GM12878 (cell line): ENCODE data around the gene MISP3. TPM values are rescaled to one million over a fixed set of nuclear protein-coding genes. Genes with fewer than 3 reads are reported as not detected.

Experiments
- ATAC-seq: fragments of 200-7000 bp; cut with Tn5 transposase; 3 replicates; pipeline ENCODE4 v1.9.1; 2020; ENCODE audit warnings: mild to moderate bottlenecking, moderate library complexity
- BruUV-seq: library from RNA; stranded (reverse); fragments of 400-500 nt; replicated peaks from 2 replicates; lab custom pipeline; 2021; lab: Mats Ljungman, UMichigan
- CTCF ChIA-PET: fragments of 300-600 bp; sonication (Branson Sonifier 250); formaldehyde crosslinking; extraction: SDS; loops from one replicate; lab custom pipeline; 2021; ENCODE audit warnings: inconsistent platforms; lab: Yijun Ruan, JAX
- POLR2A ChIA-PET: fragments of 350-600 bp; formaldehyde crosslinking; extraction: SDS; loops from one replicate; lab custom pipeline; 2021; ENCODE audit warnings: inconsistent platforms; lab: Charles Lee
- RAD21 ChIA-PET: fragments of 300-600 bp; sonication (Branson Sonifier 250); formaldehyde crosslinking; loops from one replicate; lab custom pipeline; 2023; ENCODE audit warnings: antibody characterized with exemption; ENCODE audit not compliant: unreplicated experiment; lab: Charles Lee
- SMC1A ChIA-PET: fragments of 300-600 bp; sonication (Branson Sonifier 250); formaldehyde crosslinking; loops from one replicate; lab custom pipeline; 2023; ENCODE audit not compliant: unreplicated experiment, uncharacterized antibody; lab: Charles Lee
- DNase-seq: peaks from one replicate; pipeline ENCODE4 v3.0.0-alpha.2; 2011; ENCODE audit warnings: low read depth, low spot score
- FAIRE-seq: peaks from 3 replicates; lab custom pipeline; 2011; peaks lifted over from hg19 to GRCh38; lab: Jason Lieb, UNC
- H2AFZ ChIP-seq: 2 replicates; pipeline ENCODE4 v1.6.0; 2011; ENCODE audit warnings: low read depth, low read length, control low read depth; ENCODE audit not compliant: control insufficient read depth
- H3K27ac ChIP-seq: 2 replicates; pipeline ENCODE4 v1.5.1; 2011; ENCODE audit warnings: control low read depth; ENCODE audit not compliant: control insufficient read depth, insufficient read depth
- H3K27me3 ChIP-seq, 2 experiments: replicated peaks in 1 of 2; 2 replicates each; pipeline versions ENCODE4 v1.6.0 to v1.6.1; 2011; ENCODE audit warnings: low read length in 1 of 2; ENCODE audit not compliant: control insufficient read depth in 2 of 2, insufficient read depth in 2 of 2
- H3K36me3 ChIP-seq, 2 experiments: 2 replicates each; pipeline ENCODE4 v1.5.1; 2011; ENCODE audit warnings: low read length in 1 of 2; ENCODE audit not compliant: control insufficient read depth in 2 of 2, insufficient read depth in 2 of 2
- H3K4me1 ChIP-seq: 2 replicates; pipeline ENCODE4 v1.6.1; 2011; ENCODE audit warnings: mild to moderate bottlenecking, low read length, moderate library complexity, mixed read lengths; ENCODE audit not compliant: control insufficient read depth, insufficient read depth
- H3K4me2 ChIP-seq: 2 replicates; pipeline ENCODE4 v1.6.0; 2011; ENCODE audit warnings: control low read depth; ENCODE audit not compliant: control insufficient read depth, insufficient read depth
- H3K4me3 ChIP-seq: fragments of 200-600 bp; sonication (generic); 2 replicates; pipeline ENCODE4 v1.5.1; 2016
- H3K79me2 ChIP-seq: 2 replicates; pipeline ENCODE4 v1.6.0; 2011; ENCODE audit warnings: low read length; ENCODE audit not compliant: control insufficient read depth, insufficient read depth
- H3K9ac ChIP-seq: 2 replicates; pipeline ENCODE4 v1.8.0; 2011; ENCODE audit warnings: low read length, control low read depth, mixed read lengths; ENCODE audit not compliant: control insufficient read depth, insufficient read depth
- H3K9me3 ChIP-seq: replicated peaks from 3 replicates; pipeline ENCODE4 v1.5.1; 2011; ENCODE audit warnings: mild to moderate bottlenecking, low read length; ENCODE audit not compliant: control insufficient read depth, insufficient read depth
- H4K20me1 ChIP-seq: 2 replicates; pipeline ENCODE4 v1.6.0; 2011; ENCODE audit not compliant: control insufficient read depth, insufficient read depth
- CEBPZ ChIP-seq: fragments of 150-350 bp; IDR thresholded peaks from 2 replicates; pipeline ENCODE4 v1.6.1; 2016; ENCODE audit warnings: low read depth, low read length
- WGBS: methylation state at CpG from one replicate; pipeline ENCODE4 v1.1.6; 2016; ENCODE audit warnings: low lambda C conversion rate; ENCODE audit not compliant: insufficient replicate concordance, insufficient coverage; ENCODE audit errors: missing lambda C conversion rate; 5-methylcytosine and 5-hydroxymethylcytosine counted together
- in situ Hi-C: fragments of 300-500 bp; cut with MboI; formaldehyde crosslinking; loops from 9 replicates; pipeline ENCODE4 v1.14.3; 2018; ENCODE audit warnings: mixed read lengths
- intact Hi-C: fragments of 100-400 bp; cut with micrococcal nuclease; formaldehyde crosslinking; loops from one replicate; pipeline ENCODE4 v1.14.2; 2022; ENCODE audit not compliant: unreplicated experiment
- polyA plus RNA-seq, 11 experiments: library from polyadenylated mRNA; depleted of rRNA in 4 of 11; unstranded in 6 of 11; stranded (reverse) in 5 of 11; fragments of >200 nt; fragmentation: Nextera tagmentation in 4 of 11; fragmentation: Illumina TruSeq in 1 of 11; extraction: Ambion mirVana in 4 of 11; extraction: Trizol in 1 of 11; gene quantifications; 1 replicate in 1 of 11; 2 replicates in 10 of 11; pipeline versions ENCODE4 v1.2.1 to v1.2.3, GENCODE V29; 2011 to 2016; ENCODE audit warnings: inconsistent platforms in 2 of 11, missing spikeins in 2 of 11, low read depth in 1 of 11
- total RNA-seq, 4 experiments: library from RNA; depleted of rRNA in 3 of 4; stranded (reverse); fragments of >200 nt in 3 of 4; fragmentation: Illumina TruSeq in 1 of 4; extraction: Trizol in 1 of 4; gene quantifications; 2 replicates each; pipeline versions ENCODE4 v1.2.1 to v1.2.3, GENCODE V29; 2013 to 2021

MISP3 gene
- total and polyA plus RNA-seq, 10 of the 15 experiments (the other 5 are each of a cell fraction or from before 2014, with no cell fraction given), result 0.07 to 1.4 (median 0.64) TPM

- FAIRE-seq (no peak), DNase-seq (no peak)
- Histone ChIP-seq H3K79me2 (peaks cover 8% of the 10 kb centered on the region), H4K20me1 (no peaks in the 10 kb centered on the region), H3K4me3 (no peak overlapping the region), H3K9ac (no peak overlapping the region), H3K4me2 (no peak overlapping the region), H3K4me1 (peaks cover 17% of the 10 kb centered on the region), H2AFZ (no peak overlapping the region), H3K36me3 (no peaks in the 10 kb centered on the region), H3K27ac (no peak overlapping the region)
- POLR2A ChIA-PET, result interaction anchor here (0.5 to 4.1 kb wide), 6 partner anchors 10 to 461 kb away, joined by 3 to 23 read pairs (median 4); partner anchors contain the start of genes MISP3 and RFX1
- in situ Hi-C loops, result no loop called here
- SMC1A ChIA-PET, result interaction anchor here (0.6 to 3.0 kb wide), 3 partner anchors 10 to 670 kb away, joined by 3 to 12 read pairs (median 5); no protein-coding TSS in a partner anchor
- BruUV-seq, result no TSS peak
- RAD21 ChIA-PET, result interaction anchor here (1.2 to 1.6 kb wide), 2 partner anchors 10 to 126 kb away, joined by 3 to 8 read pairs; no protein-coding TSS in a partner anchor
- WGBS, result 49% methylated on average over 4 of the region's 4 CpGs
- TF ChIP-seq CEBPZ, result no peak
- TF ChIP-seq, all 136 proteins: peak for 0
- H3K27me3 ChIP-seq, result no peaks in the 10 kb centered on the region
- intact Hi-C loops, result no loop called here
- CTCF ChIA-PET, result interaction anchor here (0.6 to 1.3 kb wide), 5 partner anchors 9 to 123 kb away, joined by 3 to 5 read pairs (median 3); no protein-coding TSS in a partner anchor
- no peaks in the 10 kb centered on the region; the same call in 2 of the 3 replicates for H3K9me3 ChIP-seq
- ATAC-seq, result no peak
These were observed 43.7 kb upstream of the MISP3 start for GRCh38 chr19:14028901-14029300.
